ENCODE results near the gene SOX8.
"Not testable (repeated sequence)": the region's sequence is repeated elsewhere in the genome, so short reads cannot be mapped to it uniquely, and the experiment has no call there.

SOX8 gene

DNA sequence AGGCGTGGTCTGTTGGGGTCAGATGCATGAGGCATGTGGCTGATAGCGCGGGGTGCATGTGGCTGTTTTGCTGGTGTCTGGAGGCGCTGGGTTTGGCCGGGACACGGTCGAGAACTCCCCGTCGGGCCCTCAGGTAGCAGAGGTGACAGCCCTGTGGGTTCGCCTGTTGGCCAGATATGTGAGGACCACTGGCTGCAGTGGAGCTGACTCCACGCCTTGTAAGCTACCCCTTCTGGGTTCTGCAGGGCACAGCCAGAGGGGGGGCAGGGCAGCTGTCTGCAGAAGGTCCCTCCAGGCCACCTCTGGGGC, 38.5 kb downstream of the SOX8 start:
- no peak for TF ChIP-seq ZNF274 (IDR thresholded peaks at IDR 0.05; ENCODE audit: low read depth, low read length)

GRCh38 chr16:1020591-1020990, 39.0 kb downstream of the SOX8 start:
- TF ChIP-seq ZNF274 (IDR thresholded peaks at IDR 0.05; ENCODE audit: low read depth, low read length) = no peak
- H3K4me3 ChIP-seq (ENCODE audit: low read length) = no peak overlapping the region

More for the DNA sequence above, 38.5 kb downstream of the SOX8 start:
- H3K4me3 ChIP-seq (ENCODE audit: low read length) = no peak overlapping the region

GRCh38 chr16:1021553-1022160, 40.1 kb downstream of the SOX8 start:
- no peak overlapping the region for H3K4me3 ChIP-seq (ENCODE audit: low read length)
- TF ChIP-seq ZNF274 (IDR thresholded peaks at IDR 0.05; ENCODE audit: low read depth, low read length) = no peak

DNA sequence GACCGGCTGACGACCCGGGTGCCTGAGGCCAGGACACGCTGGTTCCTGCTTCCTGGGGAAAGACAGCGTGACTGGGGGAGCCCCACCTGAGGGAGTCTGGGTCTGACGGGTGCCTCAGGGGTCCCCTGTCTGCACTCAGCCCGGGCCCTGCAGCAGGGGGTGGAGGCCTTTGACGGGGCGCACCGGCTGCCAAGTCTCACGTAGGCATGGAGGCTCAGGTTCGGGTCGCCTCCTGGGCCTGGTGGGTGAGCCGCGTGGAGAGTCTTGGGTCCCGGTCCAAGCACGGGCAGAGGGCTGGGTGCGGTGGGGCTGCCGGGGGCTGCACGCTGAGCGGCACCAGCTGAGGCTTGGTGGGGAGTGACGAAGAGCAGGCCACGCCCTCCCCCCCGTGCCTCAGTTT, 40.9 kb downstream of the SOX8 start:
- H3K4me3 ChIP-seq (ENCODE audit: low read length) = no peak overlapping the region
- TF ChIP-seq ZNF274 (IDR thresholded peaks at IDR 0.05; ENCODE audit: low read depth, low read length) = no peak

- TF ChIP-seq ZNF274 (IDR thresholded peaks at IDR 0.05; ENCODE audit: low read depth, low read length) = no peak
- no peak overlapping the region for H3K4me3 ChIP-seq (ENCODE audit: low read length)
Measured at GRCh38 chr16:1024138-1024537, 42.6 kb downstream of the SOX8 start.

DNA sequence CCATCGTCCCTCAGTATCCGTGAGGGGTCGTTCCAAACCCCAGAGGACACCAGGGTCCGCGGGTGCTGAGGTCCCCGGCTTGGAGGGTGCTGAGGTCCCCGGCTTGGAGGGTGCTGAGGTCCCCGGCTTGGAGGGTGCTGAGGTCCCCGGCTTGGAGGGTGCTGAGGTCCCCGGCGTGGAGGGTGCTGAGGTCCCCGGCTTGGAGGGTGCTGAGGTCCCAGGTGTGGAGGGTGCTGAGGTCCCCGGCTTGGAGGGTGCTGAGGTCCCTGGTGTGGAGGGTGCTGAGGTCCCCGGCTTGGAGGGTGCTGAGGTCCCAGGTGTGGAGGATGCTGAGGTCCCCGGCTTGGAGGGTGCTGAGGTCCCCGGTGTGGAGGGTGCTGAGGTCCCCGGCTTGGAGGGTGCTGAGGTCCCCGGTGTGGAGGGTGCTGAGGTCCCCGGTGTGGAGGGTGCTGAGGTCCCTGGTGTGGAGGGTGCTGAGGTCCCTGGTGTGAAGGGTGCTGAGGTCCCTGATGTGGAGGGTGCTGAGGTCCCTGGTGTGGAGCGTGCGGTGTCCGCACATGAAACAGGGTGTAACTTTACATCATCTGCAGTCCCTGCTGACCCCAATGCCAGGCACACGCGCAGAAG, 43.7 kb downstream of the SOX8 start:
- H3K4me3 ChIP-seq (ENCODE audit: low read length) = not testable (repeated sequence)

DNA sequence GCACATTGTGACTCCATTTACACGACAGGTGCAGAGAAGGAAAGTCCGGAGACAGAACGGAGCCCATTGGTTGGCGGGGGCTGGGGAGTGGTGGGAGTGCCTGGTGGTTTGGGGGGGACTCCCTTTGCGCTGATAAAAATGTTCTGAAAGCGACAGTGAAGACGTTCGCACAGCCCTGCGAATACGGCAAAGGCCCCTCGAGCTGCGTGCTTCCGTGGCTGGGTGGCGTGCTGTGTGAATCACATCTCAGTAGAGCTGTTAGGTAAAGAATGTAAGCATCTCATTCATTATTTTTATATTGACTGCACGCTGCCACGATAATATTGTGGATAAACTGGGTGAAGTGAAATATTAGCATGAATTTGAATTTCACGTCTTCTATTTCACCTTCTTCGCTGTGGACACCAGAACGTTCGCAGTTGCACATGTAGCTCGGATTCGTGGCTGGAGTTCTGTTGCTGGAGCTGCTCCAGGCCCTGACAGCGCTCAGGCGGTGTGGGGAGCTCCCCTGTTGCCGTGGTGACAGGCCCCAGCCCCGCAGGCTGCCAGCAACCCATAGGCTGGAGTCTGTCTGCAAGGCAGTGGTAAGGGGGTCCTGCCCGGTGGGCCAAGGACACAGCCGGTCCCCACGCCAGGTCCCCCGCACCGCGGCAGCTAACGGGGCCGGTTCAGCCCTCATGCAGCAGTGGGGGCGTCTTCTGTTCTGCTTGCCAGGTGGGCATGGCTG, 44.6 kb downstream of the SOX8 start:
- no peak overlapping the region for H3K4me3 ChIP-seq (ENCODE audit: low read length)
- no peak for TF ChIP-seq ZNF274 (IDR thresholded peaks at IDR 0.05; ENCODE audit: low read depth, low read length)

DNA sequence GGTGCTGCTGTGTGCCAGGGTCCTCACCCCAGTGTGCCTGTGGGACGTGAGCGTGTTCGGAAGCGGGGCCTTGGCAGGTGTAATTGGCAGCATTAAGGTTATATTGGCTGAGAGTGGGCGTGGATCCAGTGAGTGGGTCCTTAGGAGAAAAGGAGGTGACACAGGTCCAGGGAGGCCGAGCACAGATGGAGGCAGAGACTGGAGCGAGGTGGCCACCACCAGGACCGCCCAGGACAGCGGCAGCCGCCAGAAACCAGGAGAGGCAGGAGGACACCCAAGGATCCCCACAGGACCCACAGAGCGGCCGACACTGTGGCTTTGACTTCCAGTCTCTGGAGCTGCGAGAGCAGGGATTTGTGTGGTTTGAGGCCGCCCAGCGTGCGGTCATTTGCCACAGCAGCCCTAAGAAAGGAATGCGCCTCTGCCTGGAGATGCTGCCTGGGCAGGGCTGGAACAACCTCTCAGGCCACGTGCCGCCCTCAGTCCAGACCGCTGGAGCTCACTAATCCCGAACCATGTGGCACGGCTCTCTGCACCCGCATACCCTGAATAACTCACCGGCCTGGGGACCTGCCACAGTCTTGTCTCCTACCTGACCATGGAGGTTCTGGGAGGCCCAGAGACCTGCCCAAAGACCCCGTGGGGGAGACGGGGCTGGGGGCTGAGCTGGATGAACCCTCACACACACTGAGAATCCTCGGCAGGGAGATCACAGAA, 45.4 kb downstream of the SOX8 start:
- no peak overlapping the region for H3K4me3 ChIP-seq (ENCODE audit: low read length)
- TF ChIP-seq ZNF274 (IDR thresholded peaks at IDR 0.05; ENCODE audit: low read depth, low read length) = no peak

DNA sequence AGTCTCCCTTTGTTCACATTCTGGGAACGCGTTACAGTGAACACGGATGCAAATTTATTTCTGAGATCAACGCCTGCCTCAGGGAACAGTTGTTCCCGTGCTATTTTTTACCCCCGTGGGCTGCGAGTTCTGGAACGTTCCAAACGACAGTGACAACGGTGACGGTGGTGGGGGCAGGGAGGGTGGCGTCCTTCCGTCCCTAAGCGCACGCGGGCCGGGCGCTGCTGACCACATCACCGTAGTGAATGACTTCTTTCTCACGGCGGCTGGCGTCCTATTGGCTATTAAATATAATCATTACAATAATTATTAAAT, 45.9 kb downstream of the SOX8 start:
- no peak for TF ChIP-seq ZNF274 (IDR thresholded peaks at IDR 0.05; ENCODE audit: low read depth, low read length)
- H3K4me3 ChIP-seq (ENCODE audit: low read length) = no peak overlapping the region

DNA sequence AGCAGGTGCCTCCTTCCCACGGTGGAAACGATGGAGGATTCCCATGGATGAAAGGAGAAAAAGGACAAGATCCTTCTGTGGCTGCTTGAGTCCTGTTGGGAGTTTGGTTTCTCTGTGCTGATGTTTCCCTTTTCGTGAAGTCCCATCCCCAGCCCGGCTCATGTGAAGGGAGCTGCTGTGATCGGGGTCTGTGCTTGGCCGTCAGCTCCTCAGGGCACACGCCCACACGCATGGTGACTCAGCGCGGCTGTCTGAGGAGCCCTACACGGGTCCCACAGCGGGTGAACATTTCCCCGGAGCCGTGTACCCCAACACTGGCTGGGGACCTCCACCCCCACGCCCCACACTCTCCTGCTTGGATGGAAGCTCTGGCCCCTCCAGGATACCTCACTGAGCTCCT, 46.5 kb downstream of the SOX8 start:
- no peak overlapping the region for H3K4me3 ChIP-seq (ENCODE audit: low read length)
- TF ChIP-seq ZNF274 (IDR thresholded peaks at IDR 0.05; ENCODE audit: low read depth, low read length) = no peak

DNA sequence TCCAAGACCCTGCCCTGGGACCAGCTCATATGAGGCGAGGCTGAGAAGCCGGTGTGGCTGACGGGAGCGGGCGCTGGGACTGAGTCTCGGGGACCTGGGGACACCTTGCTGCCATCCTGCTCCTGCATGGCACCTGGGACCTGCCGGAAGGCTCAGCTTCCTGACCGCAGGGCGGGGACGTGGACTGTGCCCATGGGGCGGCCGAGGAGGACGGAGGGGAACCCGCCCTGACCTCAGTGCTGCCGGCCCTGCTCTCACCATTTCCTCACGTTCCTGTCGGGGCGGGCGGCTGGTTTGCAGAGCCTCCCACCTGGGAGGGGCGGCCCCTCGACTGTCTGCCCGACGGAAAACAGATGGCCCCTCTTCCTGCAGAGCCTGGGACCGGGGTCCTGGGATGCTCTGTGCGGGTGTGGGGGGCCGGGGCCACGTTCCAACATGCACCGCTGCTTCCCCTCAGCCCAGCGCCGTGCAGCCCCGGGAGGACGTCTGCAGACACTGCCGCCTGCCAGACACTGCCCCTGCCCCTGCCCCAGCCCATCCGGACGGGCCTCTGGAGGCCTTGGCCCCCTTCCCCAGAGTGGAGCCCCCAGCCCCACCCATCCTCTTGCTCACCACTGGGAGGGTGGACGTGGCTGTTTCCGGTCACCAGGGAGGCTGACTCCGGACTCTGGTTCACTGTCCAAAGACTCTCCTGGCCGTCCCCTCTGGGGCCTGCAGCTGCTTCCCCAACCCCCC, 47.1 kb downstream of the SOX8 start:
- TF ChIP-seq ZNF274 (IDR thresholded peaks at IDR 0.05; ENCODE audit: low read depth, low read length) = no peak
- H3K4me3 ChIP-seq (ENCODE audit: low read length) = no peak overlapping the region

- TF ChIP-seq ZNF274 (IDR thresholded peaks at IDR 0.05; ENCODE audit: low read depth, low read length) = no peak
Measured at GRCh38 chr16:1029259-1029545, 47.6 kb downstream of the SOX8 start.

GRCh38 chr16:1030473-1030901, 48.9 kb downstream of the SOX8 start:
- no peak overlapping the region for H3K4me3 ChIP-seq (ENCODE audit: low read length)
- no peak for TF ChIP-seq ZNF274 (IDR thresholded peaks at IDR 0.05; ENCODE audit: low read depth, low read length)

More at GRCh38 chr16:1029259-1029545, 47.6 kb downstream of the SOX8 start:
- no peak overlapping the region for H3K4me3 ChIP-seq (ENCODE audit: low read length)

DNA sequence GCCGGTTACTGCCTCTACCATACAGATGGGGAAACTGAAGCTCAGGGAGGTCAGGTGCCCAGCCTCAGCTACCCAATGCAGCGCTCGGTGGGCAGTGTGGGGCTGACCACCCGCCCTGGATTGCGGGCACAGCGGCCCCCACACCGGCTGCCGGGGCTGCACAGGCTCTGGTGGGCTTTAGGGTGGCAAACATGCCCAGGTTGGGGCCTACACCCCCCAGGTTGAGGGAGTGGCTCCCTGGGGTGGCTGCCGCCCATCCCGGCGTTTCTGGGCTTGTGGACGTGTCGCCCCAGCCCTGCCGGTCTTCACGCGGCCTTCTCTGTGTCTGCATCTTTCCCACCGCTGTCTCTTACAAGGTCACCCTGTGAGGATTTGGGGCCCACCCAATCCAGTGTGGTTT, 50.1 kb downstream of the SOX8 start:
- H3K4me3 ChIP-seq (ENCODE audit: low read length) = no peak overlapping the region
- no peak for TF ChIP-seq ZNF274 (IDR thresholded peaks at IDR 0.05; ENCODE audit: low read depth, low read length)

All from GM08714 (cell line).